HG02759 (cell line): ENCODE results near the gene IL1F10.

Experiments
- ATAC-seq: cut with Tn5 transposase; IDR thresholded peaks from one replicate; pipeline ENCODE4 v1.9.1; 2021; ENCODE audit warnings: mild to moderate bottlenecking, moderate library complexity; ENCODE audit not compliant: unreplicated experiment

IL1F10 gene

GRCh38 chr2:113067681-113068080, at the start of gene IL1F10:
TSS of gene IL1F10 (plus strand) at chr2:113067970. CDS start at chr2:113072739, 4,769 bp downstream.
- no peak for ATAC-seq

- ATAC-seq, result no peak
These were observed 49.3 kb upstream of the IL1F10 start for GRCh38 chr2:113018509-113018908.

- ATAC-seq, result no peak
These were observed 46.5 kb upstream of the IL1F10 start for GRCh38 chr2:113021312-113021711.

GRCh38 chr2:113024764-113025163, 43.0 kb upstream of the IL1F10 start:
- no peak for ATAC-seq

- ATAC-seq, result no peak
These were observed 42.0 kb upstream of the IL1F10 start for GRCh38 chr2:113025737-113026136.

GRCh38 chr2:113027691-113028090, 40.1 kb upstream of the IL1F10 start:
- ATAC-seq, result no peak

GRCh38 chr2:113028112-113028511, 39.7 kb upstream of the IL1F10 start:
- no peak for ATAC-seq

GRCh38 chr2:113032737-113033136, 35.0 kb upstream of the IL1F10 start:
- no peak for ATAC-seq

GRCh38 chr2:113034016-113034415, 33.8 kb upstream of the IL1F10 start:
- no peak for ATAC-seq

GRCh38 chr2:113036763-113037162, 31.0 kb upstream of the IL1F10 start:
- no peak for ATAC-seq

- no peak for ATAC-seq
These were observed 29.5 kb upstream of the IL1F10 start for GRCh38 chr2:113038291-113038690.

- no peak for ATAC-seq
These were observed 28.6 kb upstream of the IL1F10 start for GRCh38 chr2:113039158-113039557.

GRCh38 chr2:113039719-113040118, 28.1 kb upstream of the IL1F10 start:
- no peak for ATAC-seq

GRCh38 chr2:113041871-113042270, 25.9 kb upstream of the IL1F10 start:
- no peak for ATAC-seq

- ATAC-seq, result no peak
These were observed 21.3 kb upstream of the IL1F10 start for GRCh38 chr2:113046465-113046864.

- no peak for ATAC-seq
These were observed 16.6 kb upstream of the IL1F10 start for GRCh38 chr2:113050921-113051895.

- no peak for ATAC-seq
These were observed 15.3 kb upstream of the IL1F10 start, which contains the start of gene IL36B for GRCh38 chr2:113052396-113052917. TSS of gene IL36B (minus strand) at chr2:113052867.

GRCh38 chr2:113053666-113054065, 14.1 kb upstream of the IL1F10 start:
- no peak for ATAC-seq

GRCh38 chr2:113054066-113054465, 13.7 kb upstream of the IL1F10 start:
- no peak for ATAC-seq

- no peak for ATAC-seq
These were observed 11.2 kb upstream of the IL1F10 start for GRCh38 chr2:113056521-113056920.

- no peak for ATAC-seq
These were observed 10.7 kb upstream of the IL1F10 start for GRCh38 chr2:113057117-113057516.

- ATAC-seq, result no peak
These were observed 9.3 kb upstream of the IL1F10 start for GRCh38 chr2:113058411-113058994.
